ENCODE results near the gene SDF2L1.
"Not testable (repeated sequence)": the region's sequence is repeated elsewhere in the genome, so short reads cannot be mapped to it uniquely, and the experiment has no call there.

Gene SDF2L1

GRCh38 chr22:21643533-21644357, 1.6 kb downstream of the SDF2L1 start:
- Mint-ChIP-seq H3K27ac (peak overlapping the region; percentile 82), H3K9me3 (no peaks in the 10 kb centered on the region), H3K4me1 (peaks cover 37% of the 10 kb centered on the region), H3K4me3 (peak overlapping the region; percentile 95), H3K27me3 (no peaks in the 10 kb centered on the region), H3K36me3 (peaks cover 16% of the 10 kb centered on the region)

DNA sequence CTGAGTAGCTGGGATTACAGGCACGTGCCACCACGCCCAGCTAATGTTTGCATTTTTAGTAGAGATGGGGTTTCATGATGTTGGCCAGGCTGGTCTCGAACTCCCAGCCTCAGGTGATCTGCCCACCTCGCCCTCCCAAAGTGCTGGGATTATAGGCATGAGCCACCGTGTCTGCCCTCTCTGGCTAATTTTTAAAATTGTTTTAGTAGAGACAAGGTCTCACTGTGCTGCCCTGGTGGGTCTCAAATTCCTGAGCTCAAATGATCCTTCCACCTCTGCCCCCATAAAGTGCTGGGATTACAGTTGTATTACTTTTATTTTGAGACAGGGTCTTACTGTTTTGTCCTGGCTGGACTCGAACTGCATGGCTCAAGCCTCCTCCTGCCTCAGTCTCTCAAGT, 3.4 kb downstream of the SDF2L1 start:
- H3K27me3 Mint-ChIP-seq, H3K27ac Mint-ChIP-seq, H3K4me3 Mint-ChIP-seq, H3K9me3 Mint-ChIP-seq: not testable (repeated sequence)
- peaks cover 18% of the 10 kb centered on the region for H3K36me3 Mint-ChIP-seq
- peaks cover 42% of the 10 kb centered on the region for H3K4me1 Mint-ChIP-seq

DNA sequence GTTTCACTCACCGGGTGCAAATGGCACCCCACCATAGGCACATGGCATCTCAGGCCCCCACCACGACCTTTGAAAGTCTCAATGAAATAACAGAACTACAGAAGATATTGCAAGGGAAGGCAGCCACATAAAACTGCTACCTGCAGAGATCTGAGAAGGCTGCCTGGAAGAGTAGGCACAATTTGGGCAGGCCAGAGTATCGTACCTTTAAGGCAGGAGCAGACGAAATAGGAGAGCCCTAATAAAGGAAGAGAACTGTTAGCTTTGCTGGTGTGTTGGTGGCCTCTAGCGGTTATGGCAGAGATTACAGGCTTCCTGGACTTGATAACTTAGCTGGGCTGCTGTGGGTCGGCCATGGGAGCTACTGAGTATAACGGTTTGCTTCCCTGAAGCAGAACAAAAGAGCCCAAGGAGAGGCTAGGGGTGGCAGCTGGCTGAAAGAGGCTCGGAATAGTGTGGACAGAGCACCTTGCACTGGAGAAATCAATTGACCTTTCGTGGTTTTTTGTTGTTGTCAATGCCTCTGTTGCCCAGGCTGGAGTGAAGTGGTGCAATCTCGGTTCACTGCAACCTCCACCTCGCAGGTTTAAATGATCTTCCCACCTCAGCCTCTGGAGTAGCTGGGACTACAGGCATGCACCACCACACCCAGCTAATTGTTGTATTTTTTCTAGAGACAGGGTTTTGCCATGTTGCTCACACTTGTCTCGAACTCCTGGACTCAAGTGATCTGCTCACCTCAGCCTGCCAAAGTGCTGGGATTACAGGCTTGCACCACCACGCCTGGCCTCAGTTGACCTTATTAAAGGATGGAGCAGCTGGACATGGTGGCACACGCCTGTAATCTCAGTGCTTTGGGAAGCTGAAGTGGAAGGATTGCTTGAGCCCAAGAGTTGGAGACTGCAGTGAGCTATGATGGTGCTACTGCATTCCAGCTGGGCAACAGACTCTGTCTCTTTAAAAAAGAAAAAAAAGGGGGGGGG, 4.8 kb downstream of the SDF2L1 start:
- Mint-ChIP-seq H3K27me3 (no peaks in the 10 kb centered on the region), H3K4me3 (peak overlapping the region; percentile 24), H3K27ac (peak overlapping the region; percentile 65), H3K4me1 (peaks cover 41% of the 10 kb centered on the region), H3K36me3 (peaks cover 18% of the 10 kb centered on the region), H3K9me3 (no peaks in the 10 kb centered on the region)

- Mint-ChIP-seq H3K4me1 (peaks cover 26% of the 10 kb centered on the region), H3K27me3 (no peaks in the 10 kb centered on the region), H3K4me3 (no peak overlapping the region), H3K9me3 (no peaks in the 10 kb centered on the region), H3K27ac (no peak overlapping the region), H3K36me3 (peaks cover 11% of the 10 kb centered on the region)
These were observed 8.2 kb downstream of the SDF2L1 start for GRCh38 chr22:21650280-21650679.

- no peaks in the 10 kb centered on the region for H3K27me3 Mint-ChIP-seq
These were observed 8.9 kb downstream of the SDF2L1 start for GRCh38 chr22:21650823-21651520.

DNA sequence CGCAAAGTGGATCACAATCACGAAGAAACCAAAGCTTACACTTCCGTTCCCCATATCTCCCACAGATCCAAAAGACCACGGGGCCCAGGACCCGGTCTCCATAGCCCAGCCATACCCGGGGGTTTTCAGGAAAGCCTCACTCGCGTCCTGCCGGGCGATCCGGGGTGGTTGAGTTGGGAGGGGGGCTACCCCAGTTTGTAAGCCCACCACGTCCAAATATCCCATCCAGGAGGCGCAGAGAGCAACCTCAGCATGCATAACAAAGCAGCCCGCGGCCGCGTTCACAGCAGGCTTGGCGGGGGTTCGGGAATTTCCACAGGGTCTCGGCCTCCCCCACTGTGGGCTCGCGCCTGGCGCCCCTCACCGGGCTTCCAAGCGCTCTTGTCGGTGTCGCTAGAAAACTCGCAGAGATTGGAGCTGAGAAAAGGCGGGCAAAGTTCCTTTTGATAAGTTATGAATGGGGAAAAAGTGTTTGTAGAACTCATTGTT, 9.5 kb downstream of the SDF2L1 start:
- H3K4me3 Mint-ChIP-seq, result peak overlapping the region; percentile 89
- H3K9me3 Mint-ChIP-seq, result no peaks in the 10 kb centered on the region
- H3K27me3 Mint-ChIP-seq, result no peaks in the 10 kb centered on the region
- H3K27ac Mint-ChIP-seq, result no peak overlapping the region
- peaks cover 6% of the 10 kb centered on the region for H3K36me3 Mint-ChIP-seq
- peaks cover 28% of the 10 kb centered on the region for H3K4me1 Mint-ChIP-seq

More at GRCh38 chr22:21650823-21651520, 8.9 kb downstream of the SDF2L1 start:
- Mint-ChIP-seq H3K4me1 (peaks cover 26% of the 10 kb centered on the region), H3K27ac (no peak overlapping the region), H3K36me3 (peaks cover 11% of the 10 kb centered on the region), H3K4me3 (peak overlapping the region; percentile 89), H3K9me3 (no peaks in the 10 kb centered on the region)

DNA sequence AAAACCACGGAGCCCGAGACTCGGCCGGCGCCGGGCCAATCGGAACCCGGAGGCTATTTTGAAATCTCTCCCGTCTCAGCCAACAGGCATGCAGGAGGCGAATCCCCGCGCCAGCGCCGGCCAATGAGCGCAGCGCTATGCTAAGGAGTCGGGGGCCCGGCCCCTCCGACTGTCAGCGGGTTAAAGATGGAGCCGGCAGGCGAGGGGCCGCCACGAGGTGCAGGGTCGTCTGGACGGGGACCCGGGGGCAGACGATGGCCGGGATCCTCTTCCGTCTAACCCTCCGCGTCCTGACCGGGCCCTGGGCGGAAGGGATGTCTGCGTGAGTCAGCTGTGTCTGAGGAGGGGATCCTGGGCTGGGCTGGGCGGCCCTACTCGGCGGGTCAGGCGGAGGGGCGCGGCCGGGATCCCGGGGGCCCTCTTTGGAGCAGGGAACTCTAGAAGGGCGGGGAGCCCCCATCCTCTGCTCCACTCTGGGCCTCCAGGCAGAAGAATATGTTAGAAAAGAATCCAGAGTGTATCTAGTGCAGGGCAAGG, 10.0 kb downstream of the SDF2L1 start:
- H3K27me3 Mint-ChIP-seq, result no peaks in the 10 kb centered on the region

DNA sequence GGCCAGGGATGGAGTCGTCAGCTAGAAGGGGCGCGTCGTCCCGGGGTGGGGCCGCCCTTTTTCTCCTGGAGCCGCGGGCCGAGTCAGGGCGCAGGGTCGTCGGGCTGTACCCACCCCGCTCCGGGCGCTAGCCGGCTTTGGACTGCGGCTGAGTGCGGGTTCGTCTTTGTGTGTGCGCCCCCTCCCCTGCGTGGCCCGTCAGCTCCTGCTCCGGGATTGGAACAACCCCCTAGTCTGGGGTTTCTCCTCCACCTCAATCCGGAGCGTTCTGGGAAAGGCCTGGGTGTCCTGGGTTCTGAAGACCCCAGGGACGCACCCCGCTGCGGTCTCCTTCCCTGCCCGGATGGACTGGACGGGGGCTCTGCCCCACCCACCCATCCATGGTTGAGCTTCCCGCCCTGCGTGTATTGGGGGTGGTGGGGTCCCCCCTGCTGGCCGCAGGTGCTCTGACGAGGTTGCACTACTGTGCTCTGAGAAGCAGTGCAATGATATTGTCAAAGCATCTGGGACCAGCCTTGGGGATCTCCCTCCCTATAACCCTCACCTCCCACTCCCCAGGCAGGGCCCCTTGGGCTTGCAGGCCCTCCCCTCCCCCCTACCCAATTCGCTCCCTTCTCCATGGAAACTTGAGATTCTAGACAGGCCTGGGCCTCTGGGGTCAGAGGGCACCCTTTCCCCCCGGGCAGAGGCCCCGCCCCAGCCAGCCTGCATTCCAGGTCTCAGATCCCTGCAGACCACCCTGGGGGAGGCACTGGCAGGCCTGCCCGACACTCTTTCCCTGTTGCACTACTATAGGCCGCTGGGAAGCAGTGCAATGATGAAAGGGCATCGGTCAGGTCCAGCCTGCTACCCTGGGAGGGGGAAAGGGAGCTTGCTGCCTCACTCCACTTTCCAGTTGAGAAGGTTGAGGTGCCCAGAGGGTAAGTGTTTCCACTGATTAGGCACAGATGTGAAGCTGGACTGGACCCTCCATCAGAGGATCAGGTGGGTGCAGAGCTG, 10.7 kb downstream of the SDF2L1 start:
- H3K9me3 Mint-ChIP-seq, result no peaks in the 10 kb centered on the region
- peak overlapping the region; percentile 57 for H3K4me3 Mint-ChIP-seq
- H3K36me3 Mint-ChIP-seq, result peaks cover 2% of the 10 kb centered on the region
- H3K4me1 Mint-ChIP-seq, result peaks cover 35% of the 10 kb centered on the region
- H3K27ac Mint-ChIP-seq, result no peak overlapping the region
- no peaks in the 10 kb centered on the region for H3K27me3 Mint-ChIP-seq

More for the DNA sequence above, 10.0 kb downstream of the SDF2L1 start:
- Mint-ChIP-seq H3K27ac (no peak overlapping the region), H3K9me3 (no peaks in the 10 kb centered on the region), H3K4me1 (peaks cover 29% of the 10 kb centered on the region), H3K4me3 (peak overlapping the region; percentile 89), H3K36me3 (peaks cover 2% of the 10 kb centered on the region)

DNA sequence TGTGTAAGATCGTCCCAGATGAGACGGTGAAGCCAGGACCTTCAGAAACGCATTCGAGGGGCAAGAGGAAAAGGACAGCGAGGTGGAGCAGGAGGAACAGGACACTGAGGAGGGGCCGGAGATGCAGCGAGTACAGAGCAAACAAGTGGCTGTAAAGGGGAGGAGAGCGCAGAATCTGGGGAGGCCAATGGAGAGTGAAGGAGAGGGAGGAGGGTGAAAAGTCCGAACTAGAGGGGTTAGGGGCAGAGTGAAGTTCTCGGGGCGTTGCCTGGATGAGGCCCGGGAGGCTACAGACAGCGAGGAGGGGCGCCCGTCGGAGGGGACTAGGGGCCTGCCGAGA, 14.9 kb downstream of the SDF2L1 start:
- peaks cover 17% of the 10 kb centered on the region for H3K4me1 Mint-ChIP-seq
- peak overlapping the region; percentile 73 for H3K4me3 Mint-ChIP-seq
- no peaks in the 10 kb centered on the region for H3K9me3 Mint-ChIP-seq
- no peaks in the 10 kb centered on the region for H3K36me3 Mint-ChIP-seq
- H3K27me3 Mint-ChIP-seq, result no peaks in the 10 kb centered on the region
- H3K27ac Mint-ChIP-seq, result peak overlapping the region; percentile 73

- Mint-ChIP-seq H3K9me3 (no peaks in the 10 kb centered on the region), H3K4me3 (peak overlapping the region; percentile 85), H3K36me3 (no peaks in the 10 kb centered on the region), H3K4me1 (peaks cover 17% of the 10 kb centered on the region), H3K27ac (no peak overlapping the region), H3K27me3 (no peaks in the 10 kb centered on the region)
These were observed 15.4 kb downstream of the SDF2L1 start for GRCh38 chr22:21657360-21658032.

DNA sequence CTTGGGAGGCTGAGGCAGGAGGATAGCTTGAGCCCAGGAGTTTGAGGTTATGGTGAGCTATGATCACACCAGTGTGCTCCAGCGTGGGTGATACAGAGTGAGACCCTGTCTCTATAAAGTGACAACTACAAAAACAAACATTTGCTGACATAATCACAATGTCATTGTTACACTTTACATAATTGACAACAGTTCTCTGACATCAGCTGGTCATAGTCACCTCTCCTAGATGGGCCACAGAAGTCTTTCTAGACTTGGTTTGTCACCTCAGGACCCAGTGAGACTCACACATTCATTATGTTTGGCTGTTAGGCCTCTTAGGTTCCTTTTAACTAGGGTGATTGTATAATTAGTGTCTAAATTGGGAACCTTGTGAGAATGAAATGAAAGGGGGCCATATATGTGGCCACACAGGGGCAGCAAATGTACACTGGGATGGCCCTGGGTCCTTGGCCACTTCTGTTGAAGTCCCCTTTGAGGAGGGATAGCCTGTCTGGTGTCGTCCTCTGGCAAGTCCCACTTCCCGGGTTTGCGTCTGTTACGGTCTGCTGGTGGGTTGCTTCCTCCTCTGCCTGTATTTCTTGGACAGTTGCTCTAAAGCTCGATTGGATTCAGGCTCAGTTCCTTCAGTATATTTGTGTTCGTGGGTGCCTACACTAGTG, 17.9 kb downstream of the SDF2L1 start:
- H3K27ac Mint-ChIP-seq, result no peak overlapping the region
- H3K4me3 Mint-ChIP-seq, result no peak overlapping the region
- H3K36me3 Mint-ChIP-seq, result no peaks in the 10 kb centered on the region
- no peaks in the 10 kb centered on the region for H3K9me3 Mint-ChIP-seq
- H3K27me3 Mint-ChIP-seq, result no peaks in the 10 kb centered on the region
- H3K4me1 Mint-ChIP-seq, result peaks cover 18% of the 10 kb centered on the region

DNA sequence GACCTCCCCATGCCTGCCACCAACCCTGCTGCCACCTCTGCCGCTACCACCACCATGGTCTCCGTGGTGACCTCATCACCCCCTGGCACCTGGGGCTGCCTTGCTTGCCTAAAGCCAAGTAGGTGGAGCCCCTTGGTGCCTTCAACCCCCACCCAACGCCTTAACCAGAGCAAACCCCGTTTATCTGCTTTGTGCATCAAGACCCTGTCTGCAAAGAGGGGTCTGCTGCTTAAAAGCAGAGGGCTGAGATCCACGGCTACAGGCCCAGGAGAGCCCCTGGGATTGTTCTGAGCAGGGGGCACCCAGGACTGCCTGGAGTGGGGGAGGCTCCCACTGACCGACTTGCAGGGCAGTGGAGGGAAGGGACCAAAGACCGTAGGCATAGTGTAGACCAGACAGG, 18.8 kb downstream of the SDF2L1 start:
- no peaks in the 10 kb centered on the region for H3K9me3 Mint-ChIP-seq
- H3K36me3 Mint-ChIP-seq, result no peaks in the 10 kb centered on the region
- H3K27ac Mint-ChIP-seq, result no peak overlapping the region
- H3K4me3 Mint-ChIP-seq, result no peak overlapping the region
- peaks cover 24% of the 10 kb centered on the region for H3K4me1 Mint-ChIP-seq
- no peaks in the 10 kb centered on the region for H3K27me3 Mint-ChIP-seq

- no peaks in the 10 kb centered on the region for H3K36me3 Mint-ChIP-seq
- H3K4me3 Mint-ChIP-seq, result no peak overlapping the region
- no peaks in the 10 kb centered on the region for H3K27me3 Mint-ChIP-seq
- H3K9me3 Mint-ChIP-seq, result no peaks in the 10 kb centered on the region
- H3K4me1 Mint-ChIP-seq, result peaks cover 17% of the 10 kb centered on the region
- no peak overlapping the region for H3K27ac Mint-ChIP-seq
These were observed 19.9 kb downstream of the SDF2L1 start for GRCh38 chr22:21661991-21662390.
